Endodermal cell (in vitro differentiated cells): Measurements from ENCODE around the gene HAUS7. TPM values are rescaled to one million over a fixed set of nuclear protein-coding genes. Genes with fewer than 3 reads are reported as not detected.
A peak's percentile ranks its signal among the peaks of the same experiment; 100 is the strongest.

Source experiments
- DNase-seq: peaks from one replicate; pipeline ENCODE4 v3.0.0-alpha.2; 2017
- H3K27ac ChIP-seq: 2 replicates; pipeline ENCODE4 v1.5.1; 2013; ENCODE audit warnings: mild to moderate bottlenecking, low read depth, low read length, moderate library complexity
- H3K27me3 ChIP-seq: 2 replicates; pipeline ENCODE4 v1.6.1; 2013; ENCODE audit warnings: mild to moderate bottlenecking, low read length, moderate library complexity; ENCODE audit not compliant: insufficient read depth, control insufficient read depth, poor library complexity, severe bottlenecking
- H3K36me3 ChIP-seq: 2 replicates; pipeline ENCODE4 v1.7.0; 2013; ENCODE audit warnings: mild to moderate bottlenecking, low read length, moderate library complexity; ENCODE audit not compliant: control insufficient read depth, insufficient read depth
- H3K4me1 ChIP-seq: one replicate; pipeline ENCODE4 v1.7.0; 2013; ENCODE audit warnings: low read length; ENCODE audit not compliant: control insufficient read depth, insufficient read depth
- H3K4me3 ChIP-seq: 2 replicates; pipeline ENCODE4 v1.5.1; 2013; ENCODE audit warnings: mild to moderate bottlenecking, low read length, moderate library complexity
- H3K9ac ChIP-seq: 2 replicates; pipeline ENCODE4 v1.6.1; 2013; ENCODE audit warnings: mild to moderate bottlenecking, low read length, moderate library complexity; ENCODE audit not compliant: poor library complexity, severe bottlenecking; ENCODE audit errors: extremely low read depth
- H3K9me3 ChIP-seq: 2 replicates; pipeline ENCODE4 v1.6.1; 2013; ENCODE audit warnings: mild to moderate bottlenecking, low read length, moderate library complexity; ENCODE audit not compliant: control insufficient read depth
- H3K27ac Mint-ChIP-seq: 2 replicates; pipeline ENCODE4 v1.8.0; 2020; ENCODE audit warnings: mixed read lengths
- H3K27me3 Mint-ChIP-seq: 2 replicates; pipeline ENCODE4 v1.8.0; 2021; ENCODE audit warnings: mild to moderate bottlenecking, mixed read lengths; ENCODE audit not compliant: insufficient read depth
- H3K36me3 Mint-ChIP-seq: 2 replicates; pipeline ENCODE4 v1.8.0; 2020; ENCODE audit warnings: low read depth, mixed read lengths
- H3K4me1 Mint-ChIP-seq: 2 replicates; pipeline ENCODE4 v1.8.0; 2020; ENCODE audit warnings: mixed read lengths
- H3K4me3 Mint-ChIP-seq: 2 replicates; pipeline ENCODE4 v1.8.0; 2020; ENCODE audit warnings: mild to moderate bottlenecking, moderate library complexity, mixed read lengths
- H3K9me3 Mint-ChIP-seq: 2 replicates; pipeline ENCODE4 v1.8.0; 2020; ENCODE audit warnings: mild to moderate bottlenecking, mixed read lengths
- WGBS, 2 experiments: methylation state at CpG; one replicate each; pipeline versions ENCODE4 v1.1.5 to v1.1.7; 2013; ENCODE audit warnings: missing lambda C conversion rate in 2 of 2, mixed read lengths in 1 of 2; ENCODE audit not compliant: insufficient coverage in 1 of 2, insufficient read length in 1 of 2; 5-methylcytosine and 5-hydroxymethylcytosine counted together
- long read RNA-seq, 4 experiments: library from polyadenylated mRNA in 2 of 4; library from RNA in 1 of 4; library from capped mRNA in 1 of 4; stranded (forward) in 3 of 4; unstranded in 1 of 4; transcript quantifications; one replicate each; pipeline ENCODE4 v2.0.0, GENCODE V29; 2020 to 2021; ENCODE audit warnings: inconsistent platforms in 1 of 4
- polyA plus RNA-seq, 2 experiments: library from polyadenylated mRNA; stranded (reverse); fragments of 50-300 nt; gene quantifications; one replicate each; pipeline ENCODE4 v1.2.3, GENCODE V29; 2013
- total RNA-seq, 2 donors: library from RNA; stranded (reverse); fragmentation: NEBNext Ultra II Directional in 1 of 2; extraction: Animal tissue kit (Norgen Biotek cat#: 25700) in 1 of 2; gene quantifications; 2 replicates in 1 of 2; 3 replicates in 1 of 2; pipeline ENCODE4 v1.2.1, GENCODE V29; 2021
- TF ChIP-seq, protein P1 (sequence below): fragments of 200-600 bp; sonication (generic); conservative IDR thresholded peaks from 2 replicates; pipeline ENCODE4 v1.5.0; 2021; ENCODE audit warnings: antibody characterized with exemption, mild to moderate bottlenecking

HAUS7 gene
- 10 to 100 TPM; 28.7 to 30.9 TPM for total RNA-seq
- 22.3 TPM for polyA plus RNA-seq (2013, experiment 1 of 2)
- polyA plus RNA-seq (2013, experiment 2 of 2) = 18.2 TPM
- long read RNA-seq, experiment 1, transcript HAUS7-202 (10 exons, 1,363 nt) = major isoform, 8 of 9 reads
- long read RNA-seq, experiment 1, partial matches to known transcripts = 1 of 9 reads
- long read RNA-seq, experiment 1, other reads (novel, unspliced or antisense) = 0 of 9 reads
- long read RNA-seq, experiment 2, transcript HAUS7-202 (10 exons, 1,363 nt) = major isoform, 28 of 30 reads
- long read RNA-seq, experiment 2, partial matches to known transcripts = 1 of 30 reads
- long read RNA-seq, experiment 2, other reads (novel, unspliced or antisense) = 1 of 30 reads
- long read RNA-seq, experiment 3, transcript HAUS7-202 (10 exons, 1,363 nt) = major isoform, 96 of 101 reads
- long read RNA-seq, experiment 3, partial matches to known transcripts = 1 of 101 reads
- long read RNA-seq, experiment 3, other reads (novel, unspliced or antisense) = 4 of 101 reads
- long read RNA-seq, experiment 4, transcript HAUS7-202 (10 exons, 1,363 nt) = major isoform, 83 of 89 reads
- long read RNA-seq, experiment 4, partial matches to known transcripts = 5 of 89 reads
- long read RNA-seq, experiment 4, other reads (novel, unspliced or antisense) = 1 of 89 reads

DNA sequence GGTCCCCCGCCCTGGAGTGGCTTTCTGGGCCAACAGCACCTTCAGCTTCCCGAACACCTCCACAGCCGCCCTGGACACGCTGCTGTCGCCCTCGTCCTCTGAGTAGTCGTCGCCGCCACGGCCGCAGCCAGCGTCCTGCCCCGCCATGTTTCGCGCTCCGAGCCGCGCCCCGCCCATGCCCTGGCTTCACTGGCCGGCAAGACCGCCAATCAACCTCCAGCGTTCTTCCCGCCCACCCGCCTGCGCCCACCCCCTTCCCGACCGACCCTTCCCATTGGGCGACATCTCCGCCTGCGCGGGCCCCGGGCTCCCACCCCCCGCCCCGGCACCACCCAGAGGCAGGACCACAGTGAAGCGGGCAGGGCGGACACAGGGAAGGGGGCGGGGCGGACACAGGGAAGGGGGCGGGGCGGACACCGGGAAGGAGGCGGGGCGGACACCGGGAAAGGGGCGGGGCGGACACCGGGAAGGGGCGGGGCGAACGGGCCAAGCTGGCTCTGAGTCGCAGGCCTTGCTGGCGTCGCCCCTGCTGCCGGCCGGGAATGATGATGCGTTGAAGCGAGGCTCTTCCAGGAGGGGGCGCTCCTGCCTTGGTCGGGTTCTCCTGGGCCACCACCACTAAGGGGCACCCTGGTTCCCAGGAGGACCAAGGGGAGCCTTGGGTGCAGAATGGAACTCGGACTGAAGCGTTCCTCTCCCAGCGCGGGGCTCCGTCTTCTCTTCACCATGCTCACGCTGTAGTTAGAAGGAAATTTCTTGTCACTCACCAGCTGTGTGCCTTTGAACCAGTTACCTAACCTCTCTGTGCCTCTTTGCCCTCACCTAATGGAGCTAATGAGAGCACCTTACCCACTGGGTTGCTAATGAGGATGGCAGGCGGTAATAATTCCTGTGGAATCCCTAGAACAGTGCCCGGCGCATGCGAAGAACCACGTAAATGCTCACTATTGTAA, at the start of gene HAUS7:
Gene HAUS7 (minus strand): TSS at position 166 of the 953 bp plus-strand sequence. CDS start 19 bp downstream, at position 147.
- Mint-ChIP-seq H3K27ac (no peak within 1 kb of the TSS), H3K27me3 (peaks cover 14% of the 10 kb centered on the region), H3K36me3 (no peaks in the 10 kb centered on the region), H3K4me1 (no peaks in the 10 kb centered on the region), H3K4me3 (peak within 1 kb of the TSS; percentile 74), H3K9me3 (peaks cover 57% of the 10 kb centered on the region)
- H3K27me3 ChIP-seq = peaks cover 8% of the 10 kb centered on the region
- H3K9me3 ChIP-seq = no peaks in the 10 kb centered on the region
- peak; percentile 96 for DNase-seq
- 7 to 60% methylated on average over 3 to 53 of the region's 70 CpGs for WGBS, 2 experiments
- TF ChIP-seq, protein P1, sequence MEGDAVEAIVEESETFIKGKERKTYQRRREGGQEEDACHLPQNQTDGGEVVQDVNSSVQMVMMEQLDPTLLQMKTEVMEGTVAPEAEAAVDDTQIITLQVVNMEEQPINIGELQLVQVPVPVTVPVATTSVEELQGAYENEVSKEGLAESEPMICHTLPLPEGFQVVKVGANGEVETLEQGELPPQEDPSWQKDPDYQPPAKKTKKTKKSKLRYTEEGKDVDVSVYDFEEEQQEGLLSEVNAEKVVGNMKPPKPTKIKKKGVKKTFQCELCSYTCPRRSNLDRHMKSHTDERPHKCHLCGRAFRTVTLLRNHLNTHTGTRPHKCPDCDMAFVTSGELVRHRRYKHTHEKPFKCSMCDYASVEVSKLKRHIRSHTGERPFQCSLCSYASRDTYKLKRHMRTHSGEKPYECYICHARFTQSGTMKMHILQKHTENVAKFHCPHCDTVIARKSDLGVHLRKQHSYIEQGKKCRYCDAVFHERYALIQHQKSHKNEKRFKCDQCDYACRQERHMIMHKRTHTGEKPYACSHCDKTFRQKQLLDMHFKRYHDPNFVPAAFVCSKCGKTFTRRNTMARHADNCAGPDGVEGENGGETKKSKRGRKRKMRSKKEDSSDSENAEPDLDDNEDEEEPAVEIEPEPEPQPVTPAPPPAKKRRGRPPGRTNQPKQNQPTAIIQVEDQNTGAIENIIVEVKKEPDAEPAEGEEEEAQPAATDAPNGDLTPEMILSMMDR = peak; percentile 78
- peak within 1 kb of the TSS; percentile 25 for H3K9ac ChIP-seq
- H3K4me3 ChIP-seq = peak within 1 kb of the TSS; percentile 82
- H3K27ac ChIP-seq = no peak within 1 kb of the TSS
- H3K4me1 ChIP-seq = no peaks in the 10 kb centered on the region
- H3K36me3 ChIP-seq = no peaks in the 10 kb centered on the region

DNA sequence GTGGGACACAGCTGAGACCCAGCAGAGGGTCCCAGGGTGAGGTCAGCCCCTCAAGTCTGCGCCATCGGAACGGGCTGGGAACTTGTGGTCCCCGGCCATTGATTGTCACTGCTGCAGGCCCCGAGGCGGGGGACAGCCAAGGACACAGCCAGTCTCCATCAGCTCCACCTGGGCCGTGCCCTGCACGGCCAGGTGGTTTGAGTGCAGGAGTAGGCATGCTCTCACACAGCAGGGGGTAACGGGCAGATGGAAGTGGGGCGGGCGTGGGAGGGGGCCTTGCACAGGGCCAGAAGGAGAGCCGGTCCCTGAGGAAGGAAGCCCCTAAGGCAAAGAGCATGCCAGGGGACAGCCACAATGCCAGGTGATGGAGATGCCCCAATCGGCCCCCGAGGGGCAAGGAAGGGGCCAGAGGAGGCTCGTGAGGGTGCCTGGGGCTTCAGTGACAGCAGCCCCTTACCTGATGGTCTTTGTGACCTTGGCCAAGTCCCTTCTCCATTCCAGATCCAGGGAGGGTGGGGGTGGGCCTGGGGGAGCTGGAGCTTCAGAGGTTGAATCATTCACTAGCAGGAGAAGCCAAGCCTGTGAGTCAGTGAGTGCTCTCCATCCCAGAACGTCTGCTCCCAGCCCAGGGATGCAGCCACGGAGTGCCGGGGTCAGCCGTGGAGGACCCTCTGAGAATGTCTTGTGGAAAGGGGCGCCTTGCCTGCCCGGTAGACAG, 49.4 kb upstream of the HAUS7 start:
- Histone ChIP-seq H3K4me1 (no peaks in the 10 kb centered on the region), H3K36me3 (no peaks in the 10 kb centered on the region), H3K9ac (no peak overlapping the region), H3K27ac (no peak overlapping the region), H3K27me3 (peaks cover 53% of the 10 kb centered on the region), H3K9me3 (no peaks in the 10 kb centered on the region), H3K4me3 (no peak overlapping the region)
- H3K36me3 Mint-ChIP-seq = no peaks in the 10 kb centered on the region
- no peak overlapping the region for H3K4me3 Mint-ChIP-seq
- H3K4me1 Mint-ChIP-seq = no peaks in the 10 kb centered on the region
- WGBS, 2 experiments = 84 to 100% methylated on average over 1 to 21 of the region's 21 CpGs
- H3K9me3 Mint-ChIP-seq = peaks cover 61% of the 10 kb centered on the region
- H3K27ac Mint-ChIP-seq = no peak overlapping the region
- TF ChIP-seq, protein P1 = no peak
- peaks cover 61% of the 10 kb centered on the region for H3K27me3 Mint-ChIP-seq
- DNase-seq = no peak
